GM12891 (cell line): Measurements from ENCODE around the gene P2RY4. TPM values are rescaled to one million over a fixed set of nuclear protein-coding genes. Genes with fewer than 3 reads are reported as not detected.
"Not testable (repeated sequence)": the region's sequence is repeated elsewhere in the genome, so short reads cannot be mapped to it uniquely, and the experiment has no call there.

Experiments
- DNase-seq: peaks from one replicate; pipeline ENCODE4 v3.0.0; 2011; ENCODE audit warnings: low spot score; ENCODE audit not compliant: insufficient read length
- FAIRE-seq: peaks from 2 replicates; lab custom pipeline; 2011; peaks lifted over from hg19 to GRCh38; lab: Jason Lieb, UNC
- PAX5 ChIP-seq: IDR thresholded peaks from 2 replicates; pipeline ENCODE4 v1.6.1; 2011; ENCODE audit warnings: low read length, moderate library complexity, mild to moderate bottlenecking; ENCODE audit not compliant: insufficient read depth, severe bottlenecking
- POLR2A ChIP-seq: IDR thresholded peaks from 2 replicates; pipeline ENCODE4 v1.6.1; 2011; ENCODE audit warnings: low read depth, low read length, control low read depth
- POLR2AphosphoS5 ChIP-seq: IDR thresholded peaks from 2 replicates; pipeline ENCODE4 v1.6.1; 2011; ENCODE audit warnings: low read depth, low read length, control low read depth
- POU2F2 ChIP-seq: IDR thresholded peaks from 2 replicates; pipeline ENCODE4 v1.6.1; 2011; ENCODE audit warnings: low read depth, mild to moderate bottlenecking, control low read depth, low read length, moderate library complexity
- SPI1 ChIP-seq: IDR thresholded peaks from 2 replicates; pipeline ENCODE4 v1.6.1; 2011; ENCODE audit warnings: low read depth, low read length, control low read depth
- TAF1 ChIP-seq: IDR thresholded peaks from 2 replicates; pipeline ENCODE4 v1.6.1; 2011; ENCODE audit warnings: low read depth, low read length, control low read depth
- polyA plus RNA-seq: library from polyadenylated mRNA; unstranded; fragments of >200 nt; gene quantifications from one replicate; pipeline ENCODE4 v1.2.1, GENCODE V29; 2012; ENCODE audit warnings: low read depth, missing spikeins, inconsistent platforms; ENCODE audit not compliant: missing spikeins

P2RY4 gene
- polyA plus RNA-seq = 0.10 TPM

GRCh38 chrX:70260104-70260503, at the start of gene P2RY4:
TSS of gene P2RY4 (minus strand) at chrX:70260204. CDS start at chrX:70259624, 580 bp downstream.
- no peak for DNase-seq
- no peak for FAIRE-seq

GRCh38 chrX:70301716-70302115, 41.7 kb upstream of the P2RY4 start:
- FAIRE-seq (no peak), DNase-seq (no peak)
- TF ChIP-seq TAF1 = no peak
- no peak for TF ChIP-seq POLR2AphosphoS5
- TF ChIP-seq POLR2A = no peak
- TF ChIP-seq SPI1 = no peak
- no peak for TF ChIP-seq POU2F2
- no peak for TF ChIP-seq PAX5

More at GRCh38 chrX:70260104-70260503, at the start of gene P2RY4:
- no peak for TF ChIP-seq POU2F2
- no peak for TF ChIP-seq POLR2AphosphoS5
- no peak for TF ChIP-seq TAF1
- no peak for TF ChIP-seq SPI1
- TF ChIP-seq PAX5 = no peak
- TF ChIP-seq POLR2A = no peak

- TF ChIP-seq POLR2A (no peak), PAX5 (no peak), POU2F2 (no peak), TAF1 (no peak), POLR2AphosphoS5 (no peak), SPI1 (no peak)
- DNase-seq (no peak), FAIRE-seq (no peak)
Observed at GRCh38 chrX:70293621-70294020, 33.6 kb upstream of the P2RY4 start.

- FAIRE-seq (no peak), DNase-seq (no peak)
- TF ChIP-seq SPI1 (no peak), TAF1 (no peak), PAX5 (no peak), POLR2A (no peak), POLR2AphosphoS5 (no peak), POU2F2 (no peak)
Observed at GRCh38 chrX:70292788-70293187, 32.8 kb upstream of the P2RY4 start.

- FAIRE-seq (peak; percentile 98), DNase-seq (peak; percentile 78)
- TF ChIP-seq TAF1 (no peak), POLR2A (peak; percentile 78), POLR2AphosphoS5 (0 out of 2 replicates have a peak, but pooled peaks have one; percentile 67), SPI1 (no peak)
Observed at GRCh38 chrX:70289793-70290770, 30.1 kb upstream of the P2RY4 start, which contains the start of the genes KIF4A and PDZD11. TSS of gene KIF4A (plus strand) at chrX:70290104. CDS start at chrX:70290459, 355 bp downstream. TSS of gene PDZD11 (minus strand) at chrX:70289927. CDS start at chrX:70289341, 586 bp downstream.

- DNase-seq = no peak
- no peak for FAIRE-seq
Observed at GRCh38 chrX:70289168-70289792, 29.3 kb upstream of the P2RY4 start.

DNA sequence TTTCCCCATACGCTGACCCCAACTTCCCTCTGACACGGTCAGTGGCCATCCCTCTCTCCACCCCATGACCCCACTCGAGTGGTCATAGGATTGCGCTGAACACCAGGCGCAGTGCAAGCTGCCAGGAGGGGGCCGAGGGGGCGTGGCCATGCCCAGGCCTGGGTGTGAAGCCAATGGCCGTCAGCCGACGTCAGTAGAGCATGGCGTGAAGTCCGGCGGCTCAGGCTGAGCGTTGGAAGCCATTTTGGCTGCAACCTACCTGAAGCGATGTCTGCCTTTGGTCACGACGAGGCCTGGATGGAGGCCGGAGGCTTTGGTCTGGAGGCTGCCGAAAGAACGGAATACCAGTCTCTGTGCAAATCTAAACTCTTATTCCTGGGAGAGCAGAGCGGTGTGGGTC, 21.9 kb upstream of the P2RY4 start, which contains the start of gene RAB41:
Gene RAB41, plus strand, starts transcription at position 222 of the 400 bp plus-strand sequence. Its CDS starts 46 bp downstream, at position 268.
- no peak for FAIRE-seq
- no peak for TF ChIP-seq POLR2A
- no peak for TF ChIP-seq POU2F2
- no peak for TF ChIP-seq TAF1
- TF ChIP-seq POLR2AphosphoS5 = no peak
- no peak for TF ChIP-seq SPI1
- TF ChIP-seq PAX5 = no peak
- DNase-seq = no peak

More at GRCh38 chrX:70289168-70289792, 29.3 kb upstream of the P2RY4 start:
- TF ChIP-seq POLR2AphosphoS5 (no peak), POU2F2 (no peak), POLR2A (no peak), PAX5 (no peak), SPI1 (no peak), TAF1 (no peak)

- FAIRE-seq (no peak), DNase-seq (no peak)
- TF ChIP-seq SPI1 (no peak), POU2F2 (no peak), TAF1 (no peak), POLR2A (no peak), PAX5 (no peak), POLR2AphosphoS5 (no peak)
Observed at GRCh38 chrX:70280573-70280972, 20.6 kb upstream of the P2RY4 start.

DNA sequence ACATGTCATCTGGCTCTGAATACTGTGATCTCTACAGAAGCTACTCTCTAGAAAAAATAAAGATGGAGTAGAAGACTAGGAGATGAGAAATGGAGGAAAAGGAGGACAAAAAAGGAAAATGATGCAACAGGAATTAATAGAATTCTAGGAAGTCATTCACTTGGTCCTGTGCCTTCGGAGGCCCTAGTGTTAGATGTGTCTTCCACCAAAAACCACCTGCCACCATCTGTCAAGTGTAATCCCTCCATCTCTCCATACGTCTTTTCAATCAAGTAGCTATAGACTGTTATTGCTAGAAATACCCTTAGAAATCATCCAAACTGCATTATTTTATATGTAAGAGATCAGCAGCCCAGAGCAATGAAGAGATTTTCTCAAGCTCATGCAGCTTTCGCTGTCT, 19.1 kb upstream of the P2RY4 start:
- FAIRE-seq (no peak), DNase-seq (no peak)
- TF ChIP-seq POLR2A = no peak
- no peak for TF ChIP-seq SPI1
- TF ChIP-seq TAF1 = no peak
- no peak for TF ChIP-seq POLR2AphosphoS5

- not testable (repeated sequence) for DNase-seq, FAIRE-seq
Observed at GRCh38 chrX:70274029-70274428, 14.0 kb upstream of the P2RY4 start.
